Measurements from ENCODE around the gene FN3KRP.

DNA sequence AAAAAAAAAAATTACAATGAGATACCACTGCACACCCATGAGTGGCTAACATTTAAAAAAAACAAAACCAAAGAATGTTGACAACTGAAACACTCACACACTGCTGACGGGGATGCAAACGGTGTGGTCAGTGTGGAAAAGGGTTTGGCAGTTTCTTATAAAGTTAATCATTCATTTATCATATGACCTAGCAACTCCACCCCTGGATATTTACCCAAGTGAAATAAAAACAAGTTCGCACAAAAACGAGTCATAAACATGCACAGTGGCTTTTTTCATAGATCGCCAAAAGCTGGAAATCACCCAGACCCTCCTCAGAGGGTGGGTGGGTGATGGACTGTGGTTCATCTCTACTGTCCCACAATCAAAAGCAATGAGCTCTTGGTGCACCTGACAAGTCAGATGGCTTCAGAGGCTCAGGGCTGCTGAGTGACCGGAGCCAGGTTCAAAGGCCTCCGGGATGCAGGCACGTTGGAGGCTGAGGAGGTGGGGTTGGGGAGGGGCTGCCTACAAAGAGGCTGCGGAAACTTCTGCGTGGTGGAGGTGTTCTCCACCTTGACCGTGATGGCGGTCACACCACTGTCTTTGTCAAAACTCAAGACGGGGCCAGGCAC is 32.2 kb upstream of the FN3KRP start:
- TF ChIP-seq POLR2AphosphoS5 (IDR thresholded peaks at IDR 0.05) = peak in 1 of 3 donors; percentile 62
- TF ChIP-seq, protein P1, sequence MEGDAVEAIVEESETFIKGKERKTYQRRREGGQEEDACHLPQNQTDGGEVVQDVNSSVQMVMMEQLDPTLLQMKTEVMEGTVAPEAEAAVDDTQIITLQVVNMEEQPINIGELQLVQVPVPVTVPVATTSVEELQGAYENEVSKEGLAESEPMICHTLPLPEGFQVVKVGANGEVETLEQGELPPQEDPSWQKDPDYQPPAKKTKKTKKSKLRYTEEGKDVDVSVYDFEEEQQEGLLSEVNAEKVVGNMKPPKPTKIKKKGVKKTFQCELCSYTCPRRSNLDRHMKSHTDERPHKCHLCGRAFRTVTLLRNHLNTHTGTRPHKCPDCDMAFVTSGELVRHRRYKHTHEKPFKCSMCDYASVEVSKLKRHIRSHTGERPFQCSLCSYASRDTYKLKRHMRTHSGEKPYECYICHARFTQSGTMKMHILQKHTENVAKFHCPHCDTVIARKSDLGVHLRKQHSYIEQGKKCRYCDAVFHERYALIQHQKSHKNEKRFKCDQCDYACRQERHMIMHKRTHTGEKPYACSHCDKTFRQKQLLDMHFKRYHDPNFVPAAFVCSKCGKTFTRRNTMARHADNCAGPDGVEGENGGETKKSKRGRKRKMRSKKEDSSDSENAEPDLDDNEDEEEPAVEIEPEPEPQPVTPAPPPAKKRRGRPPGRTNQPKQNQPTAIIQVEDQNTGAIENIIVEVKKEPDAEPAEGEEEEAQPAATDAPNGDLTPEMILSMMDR (IDR thresholded peaks at IDR 0.05) = no peak
- TF ChIP-seq POLR2A (IDR thresholded peaks at IDR 0.05) = no peak
- peak; percentile 51 for TF ChIP-seq EP300 (IDR thresholded peaks at IDR 0.05; ENCODE audit: low read depth)

Data from transverse colon (tissue), 4 donors.